Measurements from ENCODE around the gene PRTFDC1. TPM values are rescaled to one million over a fixed set of nuclear protein-coding genes. Genes with fewer than 3 reads are reported as not detected.
"Not testable (repeated sequence)": the region's sequence is repeated elsewhere in the genome, so short reads cannot be mapped to it uniquely, and the experiment has no call there.

PRTFDC1 gene
- total RNA-seq, 1 donor from 2014 or later = 14.4 TPM

DNA sequence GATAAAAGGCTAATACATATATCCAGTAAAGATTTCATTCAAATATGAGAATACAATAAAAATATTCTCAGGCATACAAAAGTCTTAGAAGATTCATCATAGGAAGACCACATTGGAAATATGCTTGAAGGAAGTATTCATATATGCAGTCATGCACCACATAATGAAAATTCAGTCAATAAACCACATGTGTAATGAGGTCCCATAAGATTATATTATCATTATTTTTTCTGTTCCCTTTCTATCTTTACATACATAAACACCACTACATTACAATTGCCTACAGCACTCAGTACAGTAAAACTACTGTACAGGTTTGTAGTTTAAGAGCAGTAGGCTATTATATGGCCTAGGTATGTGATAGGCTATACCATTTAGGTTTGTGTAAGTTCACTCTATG is 111.6 kb downstream of the PRTFDC1 start:
- H3K27me3 Mint-ChIP-seq (ENCODE audit: unreplicated experiment) = no peaks in the 10 kb centered on the region
- H3K36me3 Mint-ChIP-seq (ENCODE audit: unreplicated experiment) = peaks cover 12% of the 10 kb centered on the region
- peaks cover 2% of the 10 kb centered on the region for H3K4me1 Mint-ChIP-seq (ENCODE audit: low read depth, unreplicated experiment)
- no peak overlapping the region for H3K27ac Mint-ChIP-seq (ENCODE audit: unreplicated experiment)
- H3K9me3 Mint-ChIP-seq (ENCODE audit: unreplicated experiment) = no peaks in the 10 kb centered on the region
- TF ChIP-seq, protein P1, sequence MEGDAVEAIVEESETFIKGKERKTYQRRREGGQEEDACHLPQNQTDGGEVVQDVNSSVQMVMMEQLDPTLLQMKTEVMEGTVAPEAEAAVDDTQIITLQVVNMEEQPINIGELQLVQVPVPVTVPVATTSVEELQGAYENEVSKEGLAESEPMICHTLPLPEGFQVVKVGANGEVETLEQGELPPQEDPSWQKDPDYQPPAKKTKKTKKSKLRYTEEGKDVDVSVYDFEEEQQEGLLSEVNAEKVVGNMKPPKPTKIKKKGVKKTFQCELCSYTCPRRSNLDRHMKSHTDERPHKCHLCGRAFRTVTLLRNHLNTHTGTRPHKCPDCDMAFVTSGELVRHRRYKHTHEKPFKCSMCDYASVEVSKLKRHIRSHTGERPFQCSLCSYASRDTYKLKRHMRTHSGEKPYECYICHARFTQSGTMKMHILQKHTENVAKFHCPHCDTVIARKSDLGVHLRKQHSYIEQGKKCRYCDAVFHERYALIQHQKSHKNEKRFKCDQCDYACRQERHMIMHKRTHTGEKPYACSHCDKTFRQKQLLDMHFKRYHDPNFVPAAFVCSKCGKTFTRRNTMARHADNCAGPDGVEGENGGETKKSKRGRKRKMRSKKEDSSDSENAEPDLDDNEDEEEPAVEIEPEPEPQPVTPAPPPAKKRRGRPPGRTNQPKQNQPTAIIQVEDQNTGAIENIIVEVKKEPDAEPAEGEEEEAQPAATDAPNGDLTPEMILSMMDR (IDR thresholded peaks at IDR 0.05; ENCODE audit: partially characterized antibody, unreplicated experiment) = no peak
- H3K4me3 Mint-ChIP-seq (ENCODE audit: unreplicated experiment) = no peak overlapping the region
- DNase-seq = no peak

- peaks cover 12% of the 10 kb centered on the region for H3K36me3 Mint-ChIP-seq (ENCODE audit: unreplicated experiment)
- not testable (repeated sequence) for H3K27ac Mint-ChIP-seq (ENCODE audit: unreplicated experiment)
Measured at GRCh38 chr10:24837781-24838180, 114.6 kb downstream of the PRTFDC1 start.

DNA sequence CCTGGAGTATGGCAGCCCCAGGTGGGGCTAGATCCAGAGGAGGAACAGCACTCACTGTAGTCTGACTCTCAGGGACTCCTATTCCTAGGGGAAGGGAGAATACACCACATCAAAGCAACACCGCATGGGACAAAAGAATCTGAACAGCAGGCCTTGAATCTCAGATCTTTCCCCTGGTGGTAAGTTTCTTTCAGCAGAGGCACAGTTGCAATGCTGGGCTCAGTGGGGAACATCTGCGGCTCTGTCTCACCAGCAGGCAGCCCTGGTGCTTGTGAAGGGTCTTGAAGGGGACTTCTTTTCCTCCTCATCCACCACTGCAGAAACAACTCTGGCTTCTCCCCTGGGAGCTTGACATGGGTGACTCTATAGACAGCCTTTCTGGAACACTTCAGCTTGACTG is 117.5 kb downstream of the PRTFDC1 start:
- Mint-ChIP-seq H3K9me3 (ENCODE audit: unreplicated experiment) (no peaks in the 10 kb centered on the region), H3K27ac (ENCODE audit: unreplicated experiment) (no peak overlapping the region), H3K36me3 (ENCODE audit: unreplicated experiment) (peaks cover 12% of the 10 kb centered on the region), H3K4me3 (ENCODE audit: unreplicated experiment) (no peak overlapping the region), H3K4me1 (ENCODE audit: low read depth, unreplicated experiment) (no peaks in the 10 kb centered on the region), H3K27me3 (ENCODE audit: unreplicated experiment) (no peaks in the 10 kb centered on the region)
- DNase-seq = no peak
- TF ChIP-seq, protein P1 (IDR thresholded peaks at IDR 0.05; ENCODE audit: partially characterized antibody, unreplicated experiment) = no peak

More at GRCh38 chr10:24837781-24838180, 114.6 kb downstream of the PRTFDC1 start:
- H3K9me3 Mint-ChIP-seq (ENCODE audit: unreplicated experiment); DNase-seq; H3K4me3 Mint-ChIP-seq (ENCODE audit: unreplicated experiment); H3K4me1 Mint-ChIP-seq (ENCODE audit: low read depth, unreplicated experiment); H3K27me3 Mint-ChIP-seq (ENCODE audit: unreplicated experiment): not testable (repeated sequence)

DNA sequence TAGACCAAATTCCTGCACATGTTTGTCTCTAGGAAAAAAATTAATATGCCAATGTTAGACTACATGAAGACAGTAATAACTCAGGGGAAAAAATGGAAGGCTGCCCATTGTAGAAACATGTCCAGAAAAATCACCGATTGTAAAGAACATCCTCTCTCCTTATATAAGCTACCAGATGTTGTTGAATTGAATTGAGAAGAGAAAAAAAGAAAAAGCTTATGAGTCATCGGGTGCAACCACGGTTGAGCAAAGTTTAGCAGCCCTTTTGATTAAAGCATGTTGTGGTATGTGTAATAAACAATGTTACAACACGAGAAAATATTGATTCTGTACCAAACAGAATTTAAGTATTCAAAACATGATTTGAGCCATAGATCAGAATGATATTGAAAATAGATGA is 126.4 kb downstream of the PRTFDC1 start:
- Mint-ChIP-seq H3K36me3 (ENCODE audit: unreplicated experiment) (no peaks in the 10 kb centered on the region), H3K9me3 (ENCODE audit: unreplicated experiment) (no peaks in the 10 kb centered on the region), H3K4me3 (ENCODE audit: unreplicated experiment) (no peak overlapping the region), H3K27me3 (ENCODE audit: unreplicated experiment) (no peaks in the 10 kb centered on the region), H3K4me1 (ENCODE audit: low read depth, unreplicated experiment) (no peaks in the 10 kb centered on the region), H3K27ac (ENCODE audit: unreplicated experiment) (no peak overlapping the region)
- no peak for DNase-seq
- TF ChIP-seq, protein P1 (IDR thresholded peaks at IDR 0.05; ENCODE audit: partially characterized antibody, unreplicated experiment) = no peak

- no peak for DNase-seq
- no peaks in the 10 kb centered on the region for H3K27me3 Mint-ChIP-seq (ENCODE audit: unreplicated experiment)
- no peak overlapping the region for H3K4me3 Mint-ChIP-seq (ENCODE audit: unreplicated experiment)
- H3K9me3 Mint-ChIP-seq (ENCODE audit: unreplicated experiment) = no peaks in the 10 kb centered on the region
- no peaks in the 10 kb centered on the region for H3K4me1 Mint-ChIP-seq (ENCODE audit: low read depth, unreplicated experiment)
- no peaks in the 10 kb centered on the region for H3K36me3 Mint-ChIP-seq (ENCODE audit: unreplicated experiment)
- no peak overlapping the region for H3K27ac Mint-ChIP-seq (ENCODE audit: unreplicated experiment)
- TF ChIP-seq, protein P1 (IDR thresholded peaks at IDR 0.05; ENCODE audit: partially characterized antibody, unreplicated experiment) = no peak
Measured at GRCh38 chr10:24825551-24825950, 126.9 kb downstream of the PRTFDC1 start.

DNA sequence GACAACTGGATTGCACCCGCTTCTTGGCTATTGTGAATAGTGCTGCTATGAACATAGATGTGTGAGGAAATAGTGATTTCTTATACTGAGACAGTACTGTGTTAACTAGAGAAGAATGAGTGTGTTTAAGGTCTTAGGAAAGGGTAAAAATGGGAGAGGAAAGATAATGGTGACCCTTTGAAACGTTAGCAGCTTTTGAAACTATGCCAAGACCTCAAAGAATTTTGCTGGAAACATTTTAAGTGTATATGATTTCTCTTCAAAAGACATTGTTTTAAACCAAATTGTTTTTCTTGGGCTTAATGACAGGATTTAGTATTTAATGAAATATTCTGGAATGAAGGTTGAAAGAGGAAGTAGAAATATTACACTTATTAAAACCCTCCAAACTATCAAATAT is 127.9 kb downstream of the PRTFDC1 start:
- H3K4me1 Mint-ChIP-seq (ENCODE audit: low read depth, unreplicated experiment) = no peaks in the 10 kb centered on the region
- no peaks in the 10 kb centered on the region for H3K36me3 Mint-ChIP-seq (ENCODE audit: unreplicated experiment)
- H3K27me3 Mint-ChIP-seq (ENCODE audit: unreplicated experiment) = no peaks in the 10 kb centered on the region
- TF ChIP-seq, protein P1 (IDR thresholded peaks at IDR 0.05; ENCODE audit: partially characterized antibody, unreplicated experiment) = no peak
- no peaks in the 10 kb centered on the region for H3K9me3 Mint-ChIP-seq (ENCODE audit: unreplicated experiment)
- no peak overlapping the region for H3K27ac Mint-ChIP-seq (ENCODE audit: unreplicated experiment)
- H3K4me3 Mint-ChIP-seq (ENCODE audit: unreplicated experiment) = no peak overlapping the region
- no peak for DNase-seq

Data from glutamatergic neuron (in vitro differentiated cells).